Peyer's patch (tissue), 4 donors: Measurements from ENCODE around the gene GHRL.

Experiments used
- CTCF ChIP-seq, 6 experiments: fragments of 450-650 bp in 4 of 6; fragments of 200-600 bp in 2 of 6; sonication (generic) in 1 of 6; IDR thresholded peaks; one replicate each; pipeline ENCODE4 v1.5.1; 2017 to 2019; ENCODE audit warnings: antibody characterized with exemption in 6 of 6, mild to moderate bottlenecking in 3 of 6, moderate library complexity in 1 of 6
- POLR2A ChIP-seq, 2 donors: fragments of 450-650 bp; IDR thresholded peaks; one replicate each; pipeline ENCODE4 v1.5.1; 2017; ENCODE audit warnings: antibody characterized with exemption in 2 of 2, mild to moderate bottlenecking in 2 of 2, moderate library complexity in 2 of 2

GRCh38 chr3:10331320-10331719, 38.6 kb upstream of the GHRL start:
- TF ChIP-seq CTCF (IDR thresholded peaks at IDR 0.05), result no peak
- TF ChIP-seq POLR2A (IDR thresholded peaks at IDR 0.05), result no peak
